Stimulated activated naive CD8-positive, alpha-beta T cell treated with anti-CD3 and anti-CD28 coated beads, Interleukin-15, Interleukin-2, amounts not matched to agents 100 ng/mL and 50 ng/mL, for 24 hours (primary cell): ENCODE data around the gene MSMB.

Experiments
- H3K27ac Mint-ChIP-seq: one replicate; pipeline ENCODE4 v1.8.0; 2021; ENCODE audit warnings: mild to moderate bottlenecking, mixed read lengths
- H3K27me3 Mint-ChIP-seq: one replicate; pipeline ENCODE4 v1.8.0; 2021; ENCODE audit warnings: mixed read lengths
- H3K36me3 Mint-ChIP-seq: one replicate; pipeline ENCODE4 v1.8.0; 2021; ENCODE audit warnings: low read depth, mixed read lengths
- H3K4me1 Mint-ChIP-seq: one replicate; pipeline ENCODE4 v1.8.0; 2021; ENCODE audit warnings: low read depth, mixed read lengths
- H3K4me3 Mint-ChIP-seq: one replicate; pipeline ENCODE4 v1.8.0; 2021; ENCODE audit warnings: mild to moderate bottlenecking, mixed read lengths
- H3K9me3 Mint-ChIP-seq: one replicate; pipeline ENCODE4 v1.8.0; 2021; ENCODE audit warnings: mixed read lengths

MSMB gene

GRCh38 chr10:46030091-46030937 lies 15.8 kb downstream of the MSMB start, which contains the start of gene NCOA4:
Gene NCOA4, minus strand, starts transcription at chr10:46030623. Its CDS starts 13,943 bp downstream, at chr10:46016680.
- Mint-ChIP-seq H3K36me3 (peaks cover 17% of the 10 kb centered on the region), H3K27me3 (no peaks in the 10 kb centered on the region), H3K4me1 (peaks cover 51% of the 10 kb centered on the region), H3K4me3 (peak within 1 kb of the TSS; percentile 96), H3K27ac (peak within 1 kb of the TSS; percentile 92), H3K9me3 (no peaks in the 10 kb centered on the region)

- Mint-ChIP-seq H3K27ac (peak overlapping the region; percentile 92), H3K36me3 (peaks cover 18% of the 10 kb centered on the region), H3K27me3 (no peaks in the 10 kb centered on the region), H3K4me3 (peak overlapping the region; percentile 96), H3K4me1 (peaks cover 59% of the 10 kb centered on the region), H3K9me3 (no peaks in the 10 kb centered on the region)
These were observed 16.5 kb downstream of the MSMB start for GRCh38 chr10:46029461-46030030.

- no peaks in the 10 kb centered on the region for H3K9me3 Mint-ChIP-seq
- peaks cover 66% of the 10 kb centered on the region for H3K4me1 Mint-ChIP-seq
- H3K36me3 Mint-ChIP-seq: peaks cover 18% of the 10 kb centered on the region
- H3K27ac Mint-ChIP-seq: peak overlapping the region; percentile 92
- H3K27me3 Mint-ChIP-seq: no peaks in the 10 kb centered on the region
- H3K4me3 Mint-ChIP-seq: peak overlapping the region; percentile 96
These were observed 17.2 kb downstream of the MSMB start for GRCh38 chr10:46028584-46029460.

- Mint-ChIP-seq H3K4me1 (peaks cover 87% of the 10 kb centered on the region), H3K4me3 (no peak overlapping the region), H3K9me3 (no peaks in the 10 kb centered on the region), H3K27me3 (no peaks in the 10 kb centered on the region), H3K27ac (no peak overlapping the region), H3K36me3 (peaks cover 24% of the 10 kb centered on the region)
These were observed 20.0 kb downstream of the MSMB start for GRCh38 chr10:46026106-46026505.

- Mint-ChIP-seq H3K4me3 (no peak overlapping the region), H3K27me3 (no peaks in the 10 kb centered on the region), H3K4me1 (peaks cover 89% of the 10 kb centered on the region), H3K9me3 (no peaks in the 10 kb centered on the region), H3K27ac (no peak overlapping the region), H3K36me3 (peaks cover 24% of the 10 kb centered on the region)
These were observed 20.7 kb downstream of the MSMB start for GRCh38 chr10:46025406-46025805.

- Mint-ChIP-seq H3K27me3 (no peaks in the 10 kb centered on the region), H3K9me3 (no peaks in the 10 kb centered on the region), H3K4me3 (no peak overlapping the region), H3K27ac (no peak overlapping the region), H3K36me3 (peaks cover 24% of the 10 kb centered on the region), H3K4me1 (peaks cover 93% of the 10 kb centered on the region)
These were observed 21.1 kb downstream of the MSMB start for GRCh38 chr10:46024948-46025347.

- peaks cover 95% of the 10 kb centered on the region for H3K4me1 Mint-ChIP-seq
- H3K36me3 Mint-ChIP-seq: peaks cover 23% of the 10 kb centered on the region
- H3K27me3 Mint-ChIP-seq: no peaks in the 10 kb centered on the region
- H3K4me3 Mint-ChIP-seq: peak overlapping the region; percentile 80
- H3K9me3 Mint-ChIP-seq: no peaks in the 10 kb centered on the region
- peak overlapping the region; percentile 80 for H3K27ac Mint-ChIP-seq
These were observed 22.9 kb downstream of the MSMB start for GRCh38 chr10:46022978-46023702.

GRCh38 chr10:46020344-46020657 lies 25.8 kb downstream of the MSMB start:
- no peaks in the 10 kb centered on the region for H3K9me3 Mint-ChIP-seq
- no peak overlapping the region for H3K27ac Mint-ChIP-seq
- no peak overlapping the region for H3K4me3 Mint-ChIP-seq
- no peaks in the 10 kb centered on the region for H3K27me3 Mint-ChIP-seq
- H3K4me1 Mint-ChIP-seq: peaks cover 83% of the 10 kb centered on the region
- H3K36me3 Mint-ChIP-seq: peaks cover 23% of the 10 kb centered on the region

- H3K4me1 Mint-ChIP-seq: peaks cover 78% of the 10 kb centered on the region
- peak overlapping the region; percentile 55 for H3K27ac Mint-ChIP-seq
- H3K27me3 Mint-ChIP-seq: no peaks in the 10 kb centered on the region
- no peaks in the 10 kb centered on the region for H3K9me3 Mint-ChIP-seq
- H3K36me3 Mint-ChIP-seq: peaks cover 26% of the 10 kb centered on the region
- no peak overlapping the region for H3K4me3 Mint-ChIP-seq
These were observed 26.3 kb downstream of the MSMB start for GRCh38 chr10:46019569-46020343.

GRCh38 chr10:46019177-46019528 lies 26.9 kb downstream of the MSMB start:
- H3K9me3 Mint-ChIP-seq: no peaks in the 10 kb centered on the region
- no peak overlapping the region for H3K4me3 Mint-ChIP-seq
- peaks cover 32% of the 10 kb centered on the region for H3K36me3 Mint-ChIP-seq
- H3K27ac Mint-ChIP-seq: no peak overlapping the region
- H3K4me1 Mint-ChIP-seq: peaks cover 72% of the 10 kb centered on the region
- no peaks in the 10 kb centered on the region for H3K27me3 Mint-ChIP-seq

GRCh38 chr10:46018453-46019176 lies 27.5 kb downstream of the MSMB start:
- H3K4me3 Mint-ChIP-seq: no peak overlapping the region
- no peak overlapping the region for H3K27ac Mint-ChIP-seq
- peaks cover 66% of the 10 kb centered on the region for H3K4me1 Mint-ChIP-seq

GRCh38 chr10:46017733-46018132 lies 28.3 kb downstream of the MSMB start:
- H3K9me3 Mint-ChIP-seq: no peaks in the 10 kb centered on the region
- H3K27ac Mint-ChIP-seq: peak overlapping the region; percentile 67
- H3K4me1 Mint-ChIP-seq: peaks cover 60% of the 10 kb centered on the region

More at GRCh38 chr10:46018453-46019176, 27.5 kb downstream of the MSMB start:
- no peaks in the 10 kb centered on the region for H3K9me3 Mint-ChIP-seq
- peaks cover 34% of the 10 kb centered on the region for H3K36me3 Mint-ChIP-seq
- no peaks in the 10 kb centered on the region for H3K27me3 Mint-ChIP-seq

GRCh38 chr10:46016811-46017210 lies 29.3 kb downstream of the MSMB start:
- no peaks in the 10 kb centered on the region for H3K27me3 Mint-ChIP-seq
- peaks cover 50% of the 10 kb centered on the region for H3K4me1 Mint-ChIP-seq
- H3K27ac Mint-ChIP-seq: peak overlapping the region; percentile 76
- no peak overlapping the region for H3K4me3 Mint-ChIP-seq
- H3K9me3 Mint-ChIP-seq: no peaks in the 10 kb centered on the region
- peaks cover 46% of the 10 kb centered on the region for H3K36me3 Mint-ChIP-seq

More at GRCh38 chr10:46017733-46018132, 28.3 kb downstream of the MSMB start:
- Mint-ChIP-seq H3K36me3 (peaks cover 43% of the 10 kb centered on the region), H3K4me3 (no peak overlapping the region), H3K27me3 (no peaks in the 10 kb centered on the region)
